Subcutaneous adipose tissue (tissue), 4 donors: Measurements from ENCODE around the gene FRMD6. TPM values are rescaled to one million over a fixed set of nuclear protein-coding genes. Genes with fewer than 3 reads are reported as not detected.

Experiments used
- CTCF ChIP-seq: fragments of 450-650 bp; IDR thresholded peaks from one replicate; pipeline ENCODE4 v1.5.1; 2016; ENCODE audit warnings: low read depth, mild to moderate bottlenecking, control low read depth, antibody characterized with exemption, moderate library complexity
- total RNA-seq, 4 donors: library from RNA; depleted of rRNA; stranded (reverse); fragments of >200 nt; gene quantifications; one replicate each; pipeline ENCODE4 v1.1.0, GENCODE V29; 2016

The FRMD6 gene
- total RNA-seq = 10 to 100 TPM; 14.1 to 19.4 (median 18.2) TPM

- no peak for TF ChIP-seq CTCF
Observed at GRCh38 chr14:51651388-51652167, at the start of gene FRMD6. FRMD6 (plus strand) TSS chr14:51651910; CDS start chr14:51689837, 37,927 bp downstream.

- no peak for TF ChIP-seq CTCF
Observed at GRCh38 chr14:51602310-51602709, 49.4 kb upstream of the FRMD6 start.

GRCh38 chr14:51603495-51603894, 48.2 kb upstream of the FRMD6 start:
- TF ChIP-seq CTCF = no peak

GRCh38 chr14:51604073-51604472, 47.6 kb upstream of the FRMD6 start:
- TF ChIP-seq CTCF = no peak

- TF ChIP-seq CTCF = no peak
Observed at GRCh38 chr14:51605575-51605974, 46.1 kb upstream of the FRMD6 start.

GRCh38 chr14:51607711-51608110, 44.0 kb upstream of the FRMD6 start:
- TF ChIP-seq CTCF = no peak

GRCh38 chr14:51609251-51609954, 42.3 kb upstream of the FRMD6 start:
- no peak for TF ChIP-seq CTCF
